ENCODE measurements around the gene SULF2.

- no peak for TF ChIP-seq EZH2 (IDR thresholded peaks at IDR 0.05; ENCODE audit: low read depth)
- TF ChIP-seq, protein P1, sequence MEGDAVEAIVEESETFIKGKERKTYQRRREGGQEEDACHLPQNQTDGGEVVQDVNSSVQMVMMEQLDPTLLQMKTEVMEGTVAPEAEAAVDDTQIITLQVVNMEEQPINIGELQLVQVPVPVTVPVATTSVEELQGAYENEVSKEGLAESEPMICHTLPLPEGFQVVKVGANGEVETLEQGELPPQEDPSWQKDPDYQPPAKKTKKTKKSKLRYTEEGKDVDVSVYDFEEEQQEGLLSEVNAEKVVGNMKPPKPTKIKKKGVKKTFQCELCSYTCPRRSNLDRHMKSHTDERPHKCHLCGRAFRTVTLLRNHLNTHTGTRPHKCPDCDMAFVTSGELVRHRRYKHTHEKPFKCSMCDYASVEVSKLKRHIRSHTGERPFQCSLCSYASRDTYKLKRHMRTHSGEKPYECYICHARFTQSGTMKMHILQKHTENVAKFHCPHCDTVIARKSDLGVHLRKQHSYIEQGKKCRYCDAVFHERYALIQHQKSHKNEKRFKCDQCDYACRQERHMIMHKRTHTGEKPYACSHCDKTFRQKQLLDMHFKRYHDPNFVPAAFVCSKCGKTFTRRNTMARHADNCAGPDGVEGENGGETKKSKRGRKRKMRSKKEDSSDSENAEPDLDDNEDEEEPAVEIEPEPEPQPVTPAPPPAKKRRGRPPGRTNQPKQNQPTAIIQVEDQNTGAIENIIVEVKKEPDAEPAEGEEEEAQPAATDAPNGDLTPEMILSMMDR (conservative IDR thresholded peaks at IDR 0.05) = no peak
Measured at GRCh38 chr20:47612670-47613069, 172.6 kb downstream of the SULF2 start.

Measured in PC-9 (cell line).